Astrocyte of the cerebellum (primary cell): ENCODE data around the gene TIAM1.

Experiments
- DNase-seq: peaks from one replicate; pipeline ENCODE4 v3.0.0-alpha.2; 2011; ENCODE audit warnings: low read depth
- H3K4me3 ChIP-seq: 2 replicates; pipeline ENCODE4 v1.5.1; 2011; ENCODE audit warnings: mild to moderate bottlenecking, low read depth, low read length, moderate library complexity
- in situ Hi-C: cut with HindIII; loops from 2 replicates; pipeline ENCODE4 v1.10.0; 2017; ENCODE audit warnings: low sequenced_read_pairs
- TF ChIP-seq, protein P1 (sequence below): IDR thresholded peaks from 2 replicates; pipeline ENCODE4 v1.5.1; 2012; ENCODE audit warnings: low read length, low read depth, moderate library complexity, mild to moderate bottlenecking; ENCODE audit errors: missing control alignments

TIAM1 gene

DNA sequence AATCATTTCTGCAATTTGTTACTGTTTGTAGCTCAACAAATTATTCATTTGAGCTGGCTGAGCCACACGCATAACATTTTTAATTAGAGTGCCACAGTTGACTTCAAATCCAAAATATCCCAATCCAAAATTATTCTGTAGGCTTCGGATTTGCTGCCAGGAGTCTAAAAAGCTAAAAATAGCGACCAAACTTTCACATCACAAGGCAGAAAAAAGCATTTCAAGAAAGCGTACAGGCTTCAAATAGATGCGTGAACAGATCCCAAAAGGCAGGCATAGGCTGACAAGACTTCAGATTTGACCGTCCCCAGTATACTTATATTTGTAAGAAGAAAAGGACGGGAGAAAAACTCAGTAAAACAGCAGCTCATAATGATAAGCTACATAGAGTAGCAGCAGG is 24.3 kb upstream of the TIAM1 start:
- DNase-seq = no peak
- in situ Hi-C loops = no loop called here
- TF ChIP-seq, protein P1, sequence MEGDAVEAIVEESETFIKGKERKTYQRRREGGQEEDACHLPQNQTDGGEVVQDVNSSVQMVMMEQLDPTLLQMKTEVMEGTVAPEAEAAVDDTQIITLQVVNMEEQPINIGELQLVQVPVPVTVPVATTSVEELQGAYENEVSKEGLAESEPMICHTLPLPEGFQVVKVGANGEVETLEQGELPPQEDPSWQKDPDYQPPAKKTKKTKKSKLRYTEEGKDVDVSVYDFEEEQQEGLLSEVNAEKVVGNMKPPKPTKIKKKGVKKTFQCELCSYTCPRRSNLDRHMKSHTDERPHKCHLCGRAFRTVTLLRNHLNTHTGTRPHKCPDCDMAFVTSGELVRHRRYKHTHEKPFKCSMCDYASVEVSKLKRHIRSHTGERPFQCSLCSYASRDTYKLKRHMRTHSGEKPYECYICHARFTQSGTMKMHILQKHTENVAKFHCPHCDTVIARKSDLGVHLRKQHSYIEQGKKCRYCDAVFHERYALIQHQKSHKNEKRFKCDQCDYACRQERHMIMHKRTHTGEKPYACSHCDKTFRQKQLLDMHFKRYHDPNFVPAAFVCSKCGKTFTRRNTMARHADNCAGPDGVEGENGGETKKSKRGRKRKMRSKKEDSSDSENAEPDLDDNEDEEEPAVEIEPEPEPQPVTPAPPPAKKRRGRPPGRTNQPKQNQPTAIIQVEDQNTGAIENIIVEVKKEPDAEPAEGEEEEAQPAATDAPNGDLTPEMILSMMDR = no peak
- H3K4me3 ChIP-seq = no peak overlapping the region

DNA sequence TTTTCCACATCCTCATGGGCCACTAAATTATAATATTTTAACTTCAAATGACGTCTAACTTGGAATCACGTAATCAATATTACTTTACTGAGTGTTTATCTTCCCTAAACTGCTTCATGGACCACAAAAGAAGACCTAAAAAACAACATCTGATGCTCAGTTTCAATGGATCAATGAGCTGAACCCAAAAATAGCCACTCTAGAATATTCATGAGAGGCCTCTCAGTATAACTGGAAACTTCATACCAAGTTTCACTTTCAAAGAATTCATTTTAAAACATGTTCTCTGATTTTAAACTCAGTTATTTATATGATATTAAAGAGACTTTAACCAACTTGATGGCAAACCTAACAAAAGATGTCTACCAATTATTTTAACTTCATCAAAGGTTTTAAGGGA is 23.7 kb upstream of the TIAM1 start:
- TF ChIP-seq, protein P1 = no peak

DNA sequence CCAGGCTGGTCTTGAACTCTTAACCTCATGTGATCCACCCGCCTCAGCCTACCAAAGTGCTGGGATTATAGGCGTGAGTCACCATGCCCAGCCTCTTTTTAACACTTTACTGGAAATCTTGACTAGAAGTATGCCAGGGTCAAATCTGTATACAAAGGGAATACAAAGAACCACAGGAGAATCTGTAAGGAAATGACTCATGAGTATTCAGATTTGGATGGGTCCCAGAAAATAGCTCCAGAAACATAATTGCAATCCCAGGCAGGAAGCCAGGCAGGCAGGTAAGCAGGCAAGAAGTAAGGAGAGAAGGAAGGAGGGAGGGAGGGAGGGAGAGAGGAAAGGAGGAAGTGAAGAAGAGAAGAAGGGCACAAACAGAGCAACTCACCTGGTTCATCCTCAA is 22.8 kb upstream of the TIAM1 start:
- DNase-seq = peak; percentile 95
- TF ChIP-seq, protein P1 = no peak
- H3K4me3 ChIP-seq = no peak overlapping the region
- in situ Hi-C loops = no loop called here

More for the DNA sequence above, 23.7 kb upstream of the TIAM1 start:
- no peak for DNase-seq
- in situ Hi-C loops = no loop called here
- H3K4me3 ChIP-seq = no peak overlapping the region

DNA sequence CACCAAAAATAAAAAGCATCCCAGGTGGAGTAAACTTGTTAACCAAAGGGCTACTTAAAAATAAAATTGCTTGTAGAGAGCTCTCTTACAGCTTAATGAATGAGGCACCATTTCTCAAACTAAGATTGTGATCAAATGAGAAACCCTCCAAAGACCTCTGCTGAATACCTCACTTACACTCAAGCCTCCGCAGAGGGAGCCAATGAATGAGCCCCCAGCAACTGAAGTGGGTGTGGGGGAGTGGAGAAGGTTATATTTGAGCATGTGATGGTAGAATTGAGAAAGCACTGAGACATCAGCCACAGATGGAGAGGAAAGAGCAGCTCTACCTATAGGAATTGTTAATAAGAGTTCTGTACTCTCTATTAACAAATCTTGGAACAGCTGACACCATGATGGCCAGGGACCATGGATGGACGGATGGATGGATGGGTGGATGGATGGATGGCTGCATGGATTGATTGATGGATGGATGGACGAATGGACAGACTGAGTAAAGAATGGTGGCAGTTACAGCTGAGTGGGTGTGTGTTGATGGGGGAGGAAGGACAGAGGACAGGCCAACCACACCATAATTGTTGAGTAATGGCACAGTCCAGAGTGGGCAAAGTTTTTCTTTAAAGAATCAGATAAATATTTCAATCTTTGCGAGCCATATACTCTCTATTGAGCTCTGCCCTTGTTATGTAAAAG is 20.3 kb upstream of the TIAM1 start:
- no peak for DNase-seq
- no peak overlapping the region for H3K4me3 ChIP-seq
- in situ Hi-C loops = no loop called here
- TF ChIP-seq, protein P1 = no peak

DNA sequence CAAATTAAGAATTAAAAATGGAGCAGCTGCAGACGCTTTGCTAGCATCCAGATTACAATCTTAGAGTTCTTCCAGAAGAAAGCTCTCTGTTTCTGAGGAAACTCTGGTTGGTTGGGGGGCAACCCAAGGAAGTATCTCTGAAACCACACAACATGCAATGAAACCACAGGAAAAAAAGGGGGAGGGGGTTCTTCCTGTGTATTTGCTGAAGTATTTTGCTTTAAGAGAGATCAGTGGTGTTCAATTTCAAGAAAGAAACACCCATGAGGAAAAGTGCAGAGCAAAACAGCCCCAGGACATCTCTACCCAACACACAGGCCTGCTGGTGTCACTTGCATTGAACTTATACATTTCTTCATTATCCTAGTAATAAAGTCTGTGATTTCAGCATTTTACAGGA is 19.7 kb upstream of the TIAM1 start:
- TF ChIP-seq, protein P1 = no peak
- DNase-seq = no peak
- in situ Hi-C loops = no loop called here
- no peak overlapping the region for H3K4me3 ChIP-seq

DNA sequence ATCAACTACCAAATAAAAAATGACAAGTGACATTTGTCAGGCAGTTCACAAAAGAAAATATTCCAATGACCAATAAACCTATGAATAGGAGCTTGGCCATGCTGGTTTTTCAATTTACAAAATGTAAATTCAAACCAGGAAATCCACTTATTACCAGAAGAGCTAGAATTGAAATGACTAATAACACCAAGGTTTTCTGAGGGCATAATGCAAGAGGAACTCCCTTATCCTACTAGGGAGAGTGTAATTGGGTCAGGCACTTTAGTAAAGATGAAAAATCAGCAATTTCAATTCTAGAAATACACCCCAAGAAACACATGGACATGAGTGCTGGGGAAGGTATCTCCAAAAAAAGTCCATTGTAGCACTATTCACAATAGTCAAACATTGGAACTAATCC is 16.7 kb upstream of the TIAM1 start:
- TF ChIP-seq, protein P1 = no peak
- no peak for DNase-seq
- in situ Hi-C loops = no loop called here
- H3K4me3 ChIP-seq = no peak overlapping the region

DNA sequence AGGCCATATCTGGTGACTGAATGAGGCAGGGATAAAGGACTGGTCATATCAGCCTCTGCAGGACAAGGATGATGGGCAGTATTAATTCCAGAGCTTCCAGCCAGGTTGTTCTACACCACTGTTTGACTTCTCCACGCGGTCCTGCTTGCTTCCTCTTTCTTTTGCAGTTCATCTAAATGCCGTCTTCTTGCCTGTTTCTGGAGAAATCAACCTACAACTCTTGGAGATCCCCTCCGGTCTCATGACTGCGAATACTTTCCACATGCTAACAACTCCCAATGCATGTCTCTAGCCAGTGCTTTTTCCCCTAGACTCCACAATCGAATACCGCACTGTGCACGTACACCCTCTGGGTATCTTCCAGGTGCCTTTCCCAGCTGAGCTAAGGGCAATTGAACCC is 14.1 kb upstream of the TIAM1 start:
- in situ Hi-C loops = no loop called here
- TF ChIP-seq, protein P1 = no peak
- no peak overlapping the region for H3K4me3 ChIP-seq
- DNase-seq = no peak
